Endothelial cell of umbilical vein (primary cell): ENCODE results near the gene PLEKHG3. TPM values are rescaled to one million over a fixed set of nuclear protein-coding genes. Genes with fewer than 3 reads are reported as not detected.

ENCODE experiments used
- BruUV-seq: library from RNA; stranded (reverse); fragments of 400-500 nt; replicated peaks from 2 replicates; lab custom pipeline; 2021; lab: Mats Ljungman, UMichigan
- CTCF ChIA-PET: fragments of 300-600, 350-600 bp; sonication (Branson Sonifier 250); formaldehyde crosslinking; loops from one replicate; lab custom pipeline; 2021; ENCODE audit warnings: antibody characterized with exemption, inconsistent platforms; lab: Charles Lee
- POLR2A ChIA-PET: fragments of 300-600, 350-600 bp; sonication (Branson Sonifier 250); formaldehyde crosslinking; loops from one replicate; lab custom pipeline; 2021; ENCODE audit warnings: antibody characterized with exemption, inconsistent platforms; lab: Charles Lee
- DNase-seq: peaks from one replicate; pipeline ENCODE4 v3.0.0-alpha.2; 2011; ENCODE audit warnings: low read depth, low spot score
- FAIRE-seq: peaks from 2 replicates; lab custom pipeline; 2011; peaks lifted over from hg19 to GRCh38; lab: Jason Lieb, UNC
- H2AFZ ChIP-seq: 2 replicates; pipeline ENCODE4 v1.6.0; 2012; ENCODE audit warnings: low read depth, low read length, control low read depth, inconsistent platforms
- H3K27ac ChIP-seq: 2 replicates; pipeline ENCODE4 v1.5.1; 2011; ENCODE audit warnings: low read depth, mild to moderate bottlenecking, control low read depth, low read length, moderate library complexity; ENCODE audit not compliant: insufficient read depth
- H3K27me3 ChIP-seq, 2 experiments: 2 replicates each; pipeline versions ENCODE4 v1.6.0 to v1.6.1; 2011; ENCODE audit warnings: low read length in 2 of 2, mixed read lengths in 1 of 2; ENCODE audit not compliant: control insufficient read depth in 2 of 2, insufficient read depth in 2 of 2
- H3K36me3 ChIP-seq, 2 experiments: 2 replicates in 1 of 2; 3 replicates in 1 of 2; pipeline ENCODE4 v1.5.1; 2011; ENCODE audit warnings: low read length in 2 of 2, mild to moderate bottlenecking in 1 of 2, moderate library complexity in 1 of 2; ENCODE audit not compliant: control insufficient read depth in 2 of 2, insufficient read depth in 2 of 2; ENCODE audit errors: extremely low read depth in 1 of 2
- H3K4me1 ChIP-seq: 3 replicates; pipeline ENCODE4 v1.5.1; 2011; ENCODE audit warnings: mild to moderate bottlenecking, low read length; ENCODE audit not compliant: control insufficient read depth, insufficient read depth; ENCODE audit errors: extremely low read depth
- H3K4me2 ChIP-seq: 2 replicates; pipeline ENCODE4 v1.6.1; 2011; ENCODE audit warnings: low read length, control low read depth, mixed read lengths; ENCODE audit not compliant: insufficient read depth
- H3K4me3 ChIP-seq, 3 experiments: fragments of 200-600 bp in 1 of 3; sonication (generic), shearing (Covaris generic) in 1 of 3; replicated peaks in 1 of 3; 2 replicates each; pipeline ENCODE4 v1.5.1; 2011 to 2016; ENCODE audit warnings: control low read depth in 3 of 3, low read length in 3 of 3, mild to moderate bottlenecking in 2 of 3, inconsistent platforms in 1 of 3, low read depth in 1 of 3, moderate library complexity in 1 of 3; ENCODE audit not compliant: insufficient read depth in 1 of 3
- H3K79me2 ChIP-seq: 2 replicates; pipeline ENCODE4 v1.6.0; 2012; ENCODE audit warnings: low read length, inconsistent platforms; ENCODE audit not compliant: control insufficient read depth, insufficient read depth
- H3K9ac ChIP-seq: replicated peaks from 2 replicates; pipeline ENCODE3; 2011; ENCODE audit warnings: low read length, control low read depth; ENCODE audit not compliant: insufficient read depth; ENCODE audit errors: extremely low read depth
- H3K9me1 ChIP-seq: replicated peaks from 3 replicates; pipeline ENCODE4 v1.6.0; 2011; ENCODE audit warnings: mild to moderate bottlenecking, low read length; ENCODE audit not compliant: control insufficient read depth, insufficient read depth; ENCODE audit errors: extremely low read depth
- H3K9me3 ChIP-seq: replicated peaks from 2 replicates; pipeline ENCODE4 v1.5.1; 2012; ENCODE audit warnings: low read length, inconsistent platforms; ENCODE audit not compliant: control insufficient read depth, insufficient read depth
- H4K20me1 ChIP-seq: replicated peaks from 2 replicates; pipeline ENCODE3; 2011; ENCODE audit warnings: mild to moderate bottlenecking, low read length; ENCODE audit not compliant: control insufficient read depth, insufficient read depth; ENCODE audit errors: extremely low read depth
- EZH2 ChIP-seq: IDR thresholded peaks from 2 replicates; pipeline ENCODE4 v1.6.1; 2012; ENCODE audit warnings: borderline replicate concordance, low read depth, mild to moderate bottlenecking, moderate library complexity, low read length, inconsistent platforms; ENCODE audit not compliant: severe bottlenecking
- FOS ChIP-seq: IDR thresholded peaks from 2 replicates; pipeline ENCODE4 v1.6.1; 2011; ENCODE audit warnings: mild to moderate bottlenecking, low read length, moderate library complexity, borderline replicate concordance; ENCODE audit not compliant: insufficient read depth
- GATA2 ChIP-seq: IDR thresholded peaks from 2 replicates; pipeline ENCODE4 v1.7.0; 2011; ENCODE audit warnings: low read depth, mild to moderate bottlenecking, moderate library complexity, mixed read lengths, low read length; ENCODE audit not compliant: insufficient read length, insufficient read depth
- JUN ChIP-seq: IDR thresholded peaks from 2 replicates; pipeline ENCODE4 v1.6.1; 2011; ENCODE audit warnings: borderline replicate concordance, low read depth; ENCODE audit not compliant: insufficient read length, insufficient read depth
- MYC ChIP-seq: IDR thresholded peaks from one replicate; pipeline ENCODE4 v1.6.1; 2011; ENCODE audit warnings: mild to moderate bottlenecking, low read depth, low read length
- POLR2A ChIP-seq: IDR thresholded peaks from 2 replicates; pipeline ENCODE4 v1.6.1; 2012; ENCODE audit warnings: low read depth, mild to moderate bottlenecking, control low read depth, low read length
- POLR2AphosphoS5 ChIP-seq: IDR thresholded peaks from 2 replicates; pipeline ENCODE4 v1.6.1; 2012; ENCODE audit warnings: low read depth, mild to moderate bottlenecking, control low read depth, low read length, moderate library complexity; ENCODE audit not compliant: insufficient read depth
- dilution Hi-C: fragments of 300-500 bp; cut with MboI; formaldehyde crosslinking; loops from one replicate; pipeline ENCODE4 v1.15.0; 2019; ENCODE audit warnings: low sequenced_read_pairs; ENCODE audit not compliant: extremely low pct_ligation_motif_present
- intact Hi-C: fragments of 100-400 bp; cut with micrococcal nuclease; formaldehyde crosslinking; loops from one replicate; pipeline ENCODE4 v1.10.0; 2022
- polyA plus RNA-seq, 4 experiments: library from polyadenylated mRNA; depleted of rRNA in 3 of 4; stranded (reverse) in 3 of 4; unstranded in 1 of 4; fragments of >200 nt; gene quantifications; 2 replicates each; pipeline versions ENCODE4 v1.2.1 to v1.2.3, GENCODE V29; 2011 to 2012; ENCODE audit warnings: missing spikeins in 1 of 4
- total RNA-seq: library from RNA; stranded (reverse); gene quantifications from 2 replicates; pipeline ENCODE4 v1.2.3, GENCODE V29; 2021
- TF ChIP-seq, protein P1 (sequence below): IDR thresholded peaks from 2 replicates; pipeline ENCODE4 v1.6.1; 2011; ENCODE audit not compliant: insufficient read depth, insufficient read length
- TF ChIP-seq, protein P2 (sequence below), 2 donors: IDR thresholded peaks; 1 replicate in 1 of 2; 2 replicates in 1 of 2; pipeline ENCODE4 v1.5.1; 2011; ENCODE audit warnings: low read length in 2 of 2, mild to moderate bottlenecking in 2 of 2, moderate library complexity in 2 of 2, control low read depth in 1 of 2, inconsistent platforms in 1 of 2, low read depth in 1 of 2; ENCODE audit not compliant: insufficient read depth in 1 of 2; ENCODE audit errors: extremely low read depth in 1 of 2

PLEKHG3 gene
- total and polyA plus RNA-seq, 2 donors (not counting 3 experiments of a cell fraction or from before 2014, with no cell fraction given), result 6.6 to 8.0 TPM

DNA sequence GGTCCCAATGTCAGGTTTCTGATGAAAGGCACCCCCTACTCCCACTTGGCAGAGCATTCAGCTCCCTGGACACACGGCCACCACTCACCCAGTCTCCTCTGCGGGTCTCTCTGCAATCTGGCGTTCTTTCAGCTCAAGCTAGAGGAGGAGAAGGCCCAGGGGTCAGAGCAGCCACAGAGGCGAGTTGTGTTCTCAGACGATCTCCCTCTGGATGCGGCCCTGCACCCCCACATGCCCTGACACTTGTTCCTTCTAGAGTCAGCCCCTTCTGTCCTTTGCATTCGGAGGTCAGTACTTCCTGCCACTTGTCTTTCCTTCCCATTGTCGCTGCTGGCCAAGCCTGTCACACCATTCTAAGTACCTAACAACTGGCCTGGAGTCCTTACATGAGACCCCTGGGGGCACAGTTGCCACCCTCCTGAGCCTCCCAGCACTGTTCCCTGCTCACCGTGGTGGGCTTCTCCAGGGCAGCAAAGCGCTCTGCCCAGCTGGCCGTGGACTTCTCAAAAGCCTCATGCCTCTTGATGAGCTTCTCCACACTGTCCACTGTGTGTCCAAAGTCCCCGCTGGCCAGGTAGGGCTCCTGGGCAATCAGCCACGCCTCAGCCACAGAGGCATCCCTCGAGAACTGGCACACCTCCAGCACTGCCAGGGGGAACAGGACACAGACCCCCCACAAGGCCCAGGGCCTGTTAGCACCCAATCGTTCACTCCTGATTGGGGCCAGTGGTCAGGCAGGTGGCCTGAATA is 63.2 kb downstream of the PLEKHG3 start:
- no TSS peak for BruUV-seq
- no peak overlapping the region for H3K4me2 ChIP-seq
- no peaks in the 10 kb centered on the region for H3K9me1 ChIP-seq
- dilution Hi-C loops (no loop called here), intact Hi-C loops (no loop called here)
- H2AFZ ChIP-seq, result no peak overlapping the region
- H3K4me1 ChIP-seq, result peaks cover 12% of the 10 kb centered on the region
- no peaks in the 10 kb centered on the region for H3K27me3 ChIP-seq
- FAIRE-seq (no peak), DNase-seq (no peak)
- POLR2A ChIA-PET, result no interaction called here
- H3K36me3 ChIP-seq, result no peaks in the 10 kb centered on the region
- no peak overlapping the region for H3K9ac ChIP-seq
- no peaks in the 10 kb centered on the region for H3K79me2 ChIP-seq
- no peaks in the 10 kb centered on the region for H4K20me1 ChIP-seq
- TF ChIP-seq GATA2, result no peak
- no peak for TF ChIP-seq FOS
- no peak for TF ChIP-seq POLR2AphosphoS5
- TF ChIP-seq, protein P1, sequence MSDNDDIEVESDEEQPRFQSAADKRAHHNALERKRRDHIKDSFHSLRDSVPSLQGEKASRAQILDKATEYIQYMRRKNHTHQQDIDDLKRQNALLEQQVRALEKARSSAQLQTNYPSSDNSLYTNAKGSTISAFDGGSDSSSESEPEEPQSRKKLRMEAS, result no peak
- no peak for TF ChIP-seq EZH2
- no peak for TF ChIP-seq JUN
- TF ChIP-seq POLR2A, result no peak
- TF ChIP-seq, protein P2, sequence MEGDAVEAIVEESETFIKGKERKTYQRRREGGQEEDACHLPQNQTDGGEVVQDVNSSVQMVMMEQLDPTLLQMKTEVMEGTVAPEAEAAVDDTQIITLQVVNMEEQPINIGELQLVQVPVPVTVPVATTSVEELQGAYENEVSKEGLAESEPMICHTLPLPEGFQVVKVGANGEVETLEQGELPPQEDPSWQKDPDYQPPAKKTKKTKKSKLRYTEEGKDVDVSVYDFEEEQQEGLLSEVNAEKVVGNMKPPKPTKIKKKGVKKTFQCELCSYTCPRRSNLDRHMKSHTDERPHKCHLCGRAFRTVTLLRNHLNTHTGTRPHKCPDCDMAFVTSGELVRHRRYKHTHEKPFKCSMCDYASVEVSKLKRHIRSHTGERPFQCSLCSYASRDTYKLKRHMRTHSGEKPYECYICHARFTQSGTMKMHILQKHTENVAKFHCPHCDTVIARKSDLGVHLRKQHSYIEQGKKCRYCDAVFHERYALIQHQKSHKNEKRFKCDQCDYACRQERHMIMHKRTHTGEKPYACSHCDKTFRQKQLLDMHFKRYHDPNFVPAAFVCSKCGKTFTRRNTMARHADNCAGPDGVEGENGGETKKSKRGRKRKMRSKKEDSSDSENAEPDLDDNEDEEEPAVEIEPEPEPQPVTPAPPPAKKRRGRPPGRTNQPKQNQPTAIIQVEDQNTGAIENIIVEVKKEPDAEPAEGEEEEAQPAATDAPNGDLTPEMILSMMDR (IDR thresholded peaks at IDR 0.05; ENCODE audit: extremely low read depth in 1 of 2, insufficient read depth in 1 of 2, low read depth in 1 of 2, low read length in 2 of 2), result no peak
- TF ChIP-seq MYC, result no peak
- H3K4me3 ChIP-seq, result no peak overlapping the region
- H3K27ac ChIP-seq, result no peak overlapping the region
- no peaks in the 10 kb centered on the region for H3K9me3 ChIP-seq
- CTCF ChIA-PET, result interaction anchor here (1.1 to 3.4 kb wide), 6 partner anchors 8 to 125 kb away, joined by 3 to 56 read pairs (median 6); no protein-coding TSS in a partner anchor
